NOMO-1 treated with DMSO at 0.1 percent for 48 hours (cell line): Measurements from ENCODE around the gene FBXL2.

Source experiments
- DNase-seq: peaks from one replicate; lab custom pipeline; 2025; ENCODE audit not compliant: unreplicated experiment; lab: John Stamatoyannopoulos, UW

FBXL2 gene

GRCh38 chr3:33277193-33277882, at the start of gene FBXL2:
Gene FBXL2 (plus strand): TSS chr3:33277442. CDS start chr3:33277513, 71 bp downstream.
- DNase-seq: no peak

- DNase-seq: no peak
Observed at GRCh38 chr3:33229066-33229465, 48.2 kb upstream of the FBXL2 start.

GRCh38 chr3:33229947-33230346, 47.3 kb upstream of the FBXL2 start:
- no peak for DNase-seq

GRCh38 chr3:33231756-33232465, 45.3 kb upstream of the FBXL2 start:
- DNase-seq: no peak

GRCh38 chr3:33233884-33234283, 43.4 kb upstream of the FBXL2 start:
- no peak for DNase-seq

- no peak for DNase-seq
Observed at GRCh38 chr3:33236005-33236404, 41.2 kb upstream of the FBXL2 start.

- no peak for DNase-seq
Observed at GRCh38 chr3:33237439-33237838, 39.8 kb upstream of the FBXL2 start.

GRCh38 chr3:33238923-33239322, 38.3 kb upstream of the FBXL2 start:
- DNase-seq: no peak

- no peak for DNase-seq
Observed at GRCh38 chr3:33240261-33240660, 37.0 kb upstream of the FBXL2 start.

- DNase-seq: no peak
Observed at GRCh38 chr3:33246786-33247185, 30.5 kb upstream of the FBXL2 start.

GRCh38 chr3:33250712-33251111, 26.5 kb upstream of the FBXL2 start:
- no peak for DNase-seq

- no peak for DNase-seq
Observed at GRCh38 chr3:33256249-33256648, 21.0 kb upstream of the FBXL2 start.

GRCh38 chr3:33260104-33260503, 17.1 kb upstream of the FBXL2 start:
- no peak for DNase-seq

- DNase-seq: no peak
Observed at GRCh38 chr3:33269385-33269784, 7.9 kb upstream of the FBXL2 start.

GRCh38 chr3:33271324-33271723, 5.9 kb upstream of the FBXL2 start:
- DNase-seq: no peak

- no peak for DNase-seq
Observed at GRCh38 chr3:33273628-33274027, 3.6 kb upstream of the FBXL2 start.

GRCh38 chr3:33278163-33278562, 921 bp downstream of the FBXL2 start:
- DNase-seq: no peak

- no peak for DNase-seq
Observed at GRCh38 chr3:33287672-33288282, 10.5 kb downstream of the FBXL2 start.

GRCh38 chr3:33299395-33300081, 22.3 kb downstream of the FBXL2 start:
- no peak for DNase-seq

GRCh38 chr3:33312361-33312760, 35.1 kb downstream of the FBXL2 start:
- no peak for DNase-seq

- no peak for DNase-seq
Observed at GRCh38 chr3:33313331-33313730, 36.1 kb downstream of the FBXL2 start.

GRCh38 chr3:33314993-33315392, 37.8 kb downstream of the FBXL2 start:
- no peak for DNase-seq
